ENCODE data around the gene ZNF821.
A peak's percentile ranks its signal among the peaks of the same experiment; 100 is the strongest.
"Not testable (repeated sequence)": the region's sequence is repeated elsewhere in the genome, so short reads cannot be mapped to it uniquely, and the experiment has no call there.

The ZNF821 gene

GRCh38 chr16:71883849-71884638 is at the start of gene ZNF821:
Gene ZNF821 (minus strand): TSS chr16:71884182. CDS start chr16:71879946, 4,236 bp downstream.
- DNase-seq (ENCODE audit: low spot score): peak; percentile 94

- no peak for DNase-seq (ENCODE audit: low spot score)
Observed at GRCh38 chr16:71933017-71933416, 49.0 kb upstream of the ZNF821 start.

GRCh38 chr16:71931599-71931998 is 47.6 kb upstream of the ZNF821 start:
- DNase-seq (ENCODE audit: low spot score): no peak

- DNase-seq (ENCODE audit: low spot score): no peak
Observed at GRCh38 chr16:71931001-71931400, 47.0 kb upstream of the ZNF821 start.

- DNase-seq (ENCODE audit: low spot score): no peak
Observed at GRCh38 chr16:71930013-71930563, 46.1 kb upstream of the ZNF821 start.

DNA sequence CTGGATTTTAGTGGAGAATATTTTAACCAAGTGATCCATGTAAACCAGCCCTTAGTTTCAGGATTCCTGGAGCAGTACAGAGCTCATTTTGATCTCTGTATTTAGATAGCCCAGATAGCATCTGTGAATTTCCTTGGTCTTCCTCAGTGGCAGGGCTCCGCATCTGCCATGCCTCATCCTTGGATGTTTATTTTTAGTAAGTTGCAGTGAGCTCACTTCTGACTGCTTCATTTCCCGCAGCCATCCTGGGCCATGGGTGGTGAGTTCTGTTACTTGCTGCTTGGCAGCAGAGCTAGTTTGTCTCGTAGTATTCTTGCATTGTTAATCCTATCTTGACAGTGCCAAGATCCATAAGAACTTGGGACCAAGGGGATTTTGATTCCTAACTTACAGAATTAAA is 45.1 kb upstream of the ZNF821 start:
- DNase-seq (ENCODE audit: low spot score): peak; percentile 80

GRCh38 chr16:71927787-71928186 is 43.8 kb upstream of the ZNF821 start:
- DNase-seq (ENCODE audit: low spot score): no peak

DNA sequence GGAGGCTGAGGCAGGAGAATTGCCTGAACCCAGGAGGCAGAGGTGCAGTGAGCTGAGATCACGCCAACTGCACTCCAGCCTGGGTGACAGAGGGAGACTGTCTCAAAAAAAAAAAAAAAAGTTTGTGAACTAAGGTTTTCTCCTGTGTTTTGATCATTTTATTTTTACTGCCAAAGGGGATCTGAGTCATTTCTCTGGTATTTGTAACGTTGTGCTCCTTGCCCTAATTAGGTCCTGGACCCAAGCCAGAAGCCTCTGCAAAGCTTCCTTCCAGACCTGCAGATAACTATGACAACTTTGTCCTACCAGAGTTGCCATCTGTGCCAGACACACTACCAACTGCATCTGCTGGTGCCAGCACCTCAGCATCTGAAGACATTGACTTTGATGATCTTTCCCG is 43.4 kb upstream of the ZNF821 start:
- peak; percentile 53 for DNase-seq (ENCODE audit: low spot score)

DNA sequence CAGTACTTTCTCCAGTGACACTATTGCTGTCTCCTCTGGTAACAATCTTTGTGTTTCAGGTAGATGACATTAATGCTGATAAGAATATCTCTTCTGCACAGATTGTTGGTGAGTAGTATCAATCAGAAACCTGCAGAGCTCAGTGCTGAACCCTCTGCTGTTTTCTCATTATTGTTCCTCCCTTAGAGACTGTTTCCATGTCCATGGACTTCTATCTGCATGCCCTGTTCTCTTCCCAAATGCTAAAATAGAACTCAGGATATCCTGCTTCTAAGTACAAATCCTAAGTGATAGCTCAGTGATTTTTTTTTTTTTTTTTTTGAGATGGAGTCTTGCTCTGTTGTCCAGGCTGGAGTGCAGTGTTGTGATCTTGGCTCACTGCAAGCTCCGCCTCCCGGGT is 40.7 kb upstream of the ZNF821 start:
- DNase-seq (ENCODE audit: low spot score): no peak

DNA sequence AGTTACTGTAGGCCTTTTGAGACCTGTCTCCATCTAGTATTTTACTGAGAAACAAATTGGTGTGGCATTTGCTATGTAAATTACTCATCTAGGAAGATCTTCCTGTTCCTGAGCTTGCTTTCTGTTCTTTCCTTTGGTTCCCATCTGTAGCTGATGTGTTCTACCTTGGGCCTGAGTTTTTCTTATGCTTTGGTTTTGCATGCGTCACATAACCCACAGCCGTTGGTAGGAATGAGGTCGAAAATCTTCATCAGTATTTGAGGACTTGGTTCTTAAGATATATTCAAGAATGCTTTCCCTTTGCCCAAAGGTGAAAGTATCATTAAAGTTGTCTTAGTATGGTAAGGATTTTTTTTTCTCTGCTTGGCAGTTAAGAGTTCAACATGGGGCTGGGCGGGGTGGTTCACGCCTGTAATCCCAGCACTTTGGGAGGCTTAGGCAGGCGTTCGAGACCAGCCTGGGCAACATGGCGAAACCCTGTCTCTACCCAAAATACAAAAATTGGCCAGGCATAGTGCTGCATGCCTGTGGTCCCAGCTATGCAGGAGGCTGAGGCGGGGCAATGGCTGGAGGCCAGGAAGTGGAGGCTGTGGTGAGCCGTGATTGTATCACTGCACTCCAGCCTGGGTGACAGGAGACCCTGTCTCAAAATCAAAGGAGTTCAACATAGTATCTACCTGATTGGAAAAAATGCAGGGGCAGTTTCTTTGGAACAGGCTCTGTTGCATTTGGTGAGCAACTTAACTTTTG is 40.1 kb upstream of the ZNF821 start:
- DNase-seq (ENCODE audit: low spot score): no peak

GRCh38 chr16:71920658-71921057 is 36.7 kb upstream of the ZNF821 start:
- no peak for DNase-seq (ENCODE audit: low spot score)

- no peak for DNase-seq (ENCODE audit: low spot score)
Observed at GRCh38 chr16:71919035-71919434, 35.1 kb upstream of the ZNF821 start.

DNA sequence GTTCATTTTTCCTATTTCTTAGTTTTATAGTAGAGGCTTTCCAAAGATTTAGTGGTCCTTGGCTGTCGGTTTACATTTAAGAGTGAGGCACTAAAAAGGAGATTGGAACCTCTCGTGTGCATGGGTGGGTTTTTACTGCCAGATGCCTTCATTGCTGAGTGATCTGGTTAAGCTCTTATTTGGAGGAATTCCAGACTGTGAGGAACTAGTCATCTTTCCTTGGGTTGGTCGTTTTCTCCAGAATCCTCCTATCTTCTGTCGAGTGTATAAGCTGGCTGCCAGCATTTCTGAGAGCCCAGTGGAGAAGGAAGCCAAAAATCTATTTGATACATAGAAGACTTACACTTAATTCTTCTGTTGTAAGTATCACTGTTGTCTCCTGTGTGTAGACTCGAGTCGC is 33.9 kb upstream of the ZNF821 start:
- peak; percentile 19 for DNase-seq (ENCODE audit: low spot score)

DNA sequence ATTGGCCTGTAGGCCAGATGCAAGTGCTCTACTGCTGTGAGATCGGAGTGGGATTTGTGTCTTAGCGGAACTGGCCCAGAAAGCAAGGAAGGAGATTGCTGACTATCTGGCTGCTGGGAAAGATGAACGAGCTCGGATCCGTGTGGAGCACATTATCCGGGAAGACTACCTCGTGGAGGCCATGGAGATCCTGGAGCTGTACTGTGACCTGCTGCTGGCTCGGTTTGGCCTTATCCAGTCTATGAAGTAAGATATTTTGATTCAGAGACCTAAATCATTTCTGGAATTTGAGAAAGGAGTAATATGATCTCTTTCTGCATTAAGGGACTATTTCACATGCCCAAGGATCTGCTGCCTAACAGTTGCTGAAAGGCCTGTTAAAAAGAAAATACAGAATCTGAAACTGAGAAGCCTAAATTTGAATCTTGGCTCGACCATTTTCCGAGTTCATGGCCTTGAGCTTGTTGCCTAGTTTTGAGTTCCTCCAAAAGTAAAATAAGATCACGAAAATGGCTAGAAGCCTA is 32.5 kb upstream of the ZNF821 start:
- DNase-seq (ENCODE audit: low spot score): no peak

DNA sequence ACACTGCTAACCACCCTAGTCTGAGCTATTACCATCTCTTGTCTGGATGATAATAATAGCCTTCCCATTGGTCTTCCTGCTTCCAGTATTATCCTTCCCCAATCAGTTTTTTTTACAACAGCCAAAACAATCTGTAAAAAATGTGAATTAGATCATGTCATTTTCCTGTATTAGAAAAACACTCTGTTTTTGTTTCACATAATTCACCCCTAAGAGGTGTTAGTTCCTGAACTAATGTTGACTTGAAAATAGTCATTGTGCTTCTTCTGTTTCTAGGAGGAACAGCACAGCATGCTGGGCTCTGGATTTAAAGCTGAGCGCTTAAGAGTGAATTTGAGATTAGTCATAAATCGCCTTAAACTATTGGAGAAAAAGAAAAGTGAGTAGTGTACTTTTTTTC is 31.4 kb upstream of the ZNF821 start:
- DNase-seq (ENCODE audit: low spot score): no peak

- DNase-seq (ENCODE audit: low spot score): no peak
Observed at GRCh38 chr16:71914802-71915201, 30.8 kb upstream of the ZNF821 start.

DNA sequence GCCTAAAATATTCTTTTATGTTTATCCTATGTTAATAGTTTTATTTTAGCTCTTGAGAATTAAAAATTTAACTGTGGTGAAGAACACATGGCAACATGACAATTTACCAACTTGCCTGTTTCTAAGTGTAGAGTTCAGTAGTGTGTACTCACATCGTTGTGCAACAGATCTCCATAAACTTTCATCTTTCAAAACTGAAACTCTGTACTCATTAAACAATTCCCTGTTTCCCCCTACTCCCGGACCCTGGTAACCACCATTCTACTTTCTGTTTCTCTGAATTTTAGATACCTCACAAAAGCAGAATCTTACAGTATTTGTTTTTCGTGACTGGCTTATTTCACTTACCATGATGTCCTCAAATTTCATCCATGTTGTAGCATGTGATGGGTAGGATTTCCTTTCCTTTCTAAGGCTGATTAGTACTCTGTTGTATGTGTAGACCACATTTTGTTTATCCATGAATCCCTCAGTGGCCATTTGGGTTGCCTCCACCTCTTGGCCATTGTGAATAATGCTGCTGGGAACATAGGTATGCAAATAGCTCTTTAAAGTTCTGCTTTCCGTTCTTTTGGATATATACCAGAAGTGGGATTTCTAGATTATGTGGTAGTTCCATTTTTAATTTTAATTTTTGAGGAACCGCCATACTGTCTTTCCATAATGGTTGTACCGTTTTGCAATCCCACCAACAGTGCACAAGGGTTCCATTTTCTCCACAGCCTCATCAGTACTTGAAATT is 28.7 kb upstream of the ZNF821 start:
- no peak for DNase-seq (ENCODE audit: low spot score)

DNA sequence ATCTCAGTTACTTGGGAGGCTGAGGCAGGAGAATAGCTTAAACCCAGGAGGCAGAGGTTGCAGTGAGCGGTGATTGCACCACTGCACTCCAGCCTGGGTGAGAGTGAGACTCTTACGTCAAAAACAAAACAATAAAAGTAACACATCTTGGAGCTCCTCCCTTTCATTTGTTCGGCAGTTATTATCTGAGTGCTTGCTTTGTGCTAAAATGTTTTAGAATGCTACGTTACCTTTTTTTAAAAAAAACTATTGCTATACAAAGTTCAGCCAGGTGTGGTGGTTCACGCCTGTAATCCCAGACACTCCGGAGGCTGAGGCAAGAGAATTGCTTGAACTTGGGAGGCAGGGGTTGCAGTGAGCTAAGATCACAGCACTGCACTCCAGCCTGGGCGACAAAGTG is 27.1 kb upstream of the ZNF821 start:
- no peak for DNase-seq (ENCODE audit: low spot score)

DNA sequence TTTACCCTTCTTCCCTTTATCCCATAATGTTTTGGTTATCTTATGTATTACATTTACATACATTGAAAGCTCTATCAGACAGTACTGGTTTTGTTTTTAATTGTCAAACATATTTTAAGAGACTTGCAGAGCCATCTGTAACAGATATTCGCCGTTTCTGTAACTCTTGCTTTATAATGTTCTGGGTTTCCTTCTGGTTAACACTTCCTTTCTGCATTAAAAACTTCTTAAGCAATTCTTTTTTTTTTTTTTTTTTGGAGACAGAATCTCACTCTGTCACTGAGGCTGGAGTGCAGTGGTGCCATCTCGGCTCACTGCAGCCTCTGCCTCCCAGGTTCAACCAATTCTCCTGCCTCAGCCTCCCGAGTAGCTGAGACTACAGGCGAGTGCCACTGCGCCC is 21.8 kb upstream of the ZNF821 start:
- DNase-seq (ENCODE audit: low spot score): not testable (repeated sequence)

DNA sequence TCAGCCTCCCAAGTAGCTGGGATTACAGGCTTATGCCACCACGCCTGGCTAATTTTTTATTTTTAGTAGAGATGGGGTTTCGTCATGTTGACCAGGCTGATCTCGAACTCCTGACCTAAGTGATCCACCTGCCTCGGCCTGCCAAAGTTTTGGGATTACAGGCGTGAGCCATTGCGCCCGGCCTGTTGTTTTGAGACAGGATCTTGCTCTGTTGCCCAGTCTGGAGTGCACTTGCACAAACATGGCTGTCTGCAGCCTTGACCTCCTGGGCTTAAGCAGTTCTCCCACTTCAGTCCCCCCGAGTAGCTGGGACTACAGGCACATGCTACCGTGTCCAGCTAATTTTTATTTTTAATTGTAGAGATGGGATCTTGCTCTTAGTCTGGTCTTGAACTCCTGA is 20.3 kb upstream of the ZNF821 start:
- DNase-seq (ENCODE audit: low spot score): no peak

DNA sequence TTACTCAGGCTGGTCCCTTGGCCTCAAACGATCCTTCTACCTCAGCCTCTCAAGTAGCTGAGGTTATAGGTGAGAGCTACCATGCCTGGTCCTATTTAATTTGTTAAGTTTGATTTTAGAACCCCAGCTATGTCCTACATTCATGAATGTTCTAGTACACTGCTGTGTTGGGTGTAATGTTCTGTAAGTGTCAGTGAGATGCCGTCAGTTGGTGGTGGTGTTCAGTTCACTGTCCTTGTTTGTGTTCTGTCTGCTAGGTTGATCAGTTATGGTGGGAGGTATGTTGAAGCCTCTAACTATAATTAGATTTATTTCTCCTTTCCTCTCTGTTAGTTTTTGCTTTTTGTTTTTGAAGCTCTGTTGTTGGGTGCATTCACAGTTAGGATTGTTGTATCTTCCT is 19.6 kb upstream of the ZNF821 start:
- DNase-seq (ENCODE audit: low spot score): no peak

- DNase-seq (ENCODE audit: low spot score): no peak
Observed at GRCh38 chr16:71902656-71903365, 18.8 kb upstream of the ZNF821 start.
